ENCODE results near the gene MED12L.

Gene MED12L

GRCh38 chr3:151130428-151130827 lies 45.0 kb downstream of the MED12L start:
- TF ChIP-seq, protein P1, sequence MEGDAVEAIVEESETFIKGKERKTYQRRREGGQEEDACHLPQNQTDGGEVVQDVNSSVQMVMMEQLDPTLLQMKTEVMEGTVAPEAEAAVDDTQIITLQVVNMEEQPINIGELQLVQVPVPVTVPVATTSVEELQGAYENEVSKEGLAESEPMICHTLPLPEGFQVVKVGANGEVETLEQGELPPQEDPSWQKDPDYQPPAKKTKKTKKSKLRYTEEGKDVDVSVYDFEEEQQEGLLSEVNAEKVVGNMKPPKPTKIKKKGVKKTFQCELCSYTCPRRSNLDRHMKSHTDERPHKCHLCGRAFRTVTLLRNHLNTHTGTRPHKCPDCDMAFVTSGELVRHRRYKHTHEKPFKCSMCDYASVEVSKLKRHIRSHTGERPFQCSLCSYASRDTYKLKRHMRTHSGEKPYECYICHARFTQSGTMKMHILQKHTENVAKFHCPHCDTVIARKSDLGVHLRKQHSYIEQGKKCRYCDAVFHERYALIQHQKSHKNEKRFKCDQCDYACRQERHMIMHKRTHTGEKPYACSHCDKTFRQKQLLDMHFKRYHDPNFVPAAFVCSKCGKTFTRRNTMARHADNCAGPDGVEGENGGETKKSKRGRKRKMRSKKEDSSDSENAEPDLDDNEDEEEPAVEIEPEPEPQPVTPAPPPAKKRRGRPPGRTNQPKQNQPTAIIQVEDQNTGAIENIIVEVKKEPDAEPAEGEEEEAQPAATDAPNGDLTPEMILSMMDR (IDR thresholded peaks at IDR 0.05; ENCODE audit: insufficient read depth, low read length) = no peak
- TF ChIP-seq GABPA (IDR thresholded peaks at IDR 0.05; ENCODE audit: low read depth) = no peak
- TF ChIP-seq POLR2AphosphoS5 (IDR thresholded peaks at IDR 0.05; ENCODE audit: low read depth) = no peak
- no peak for TF ChIP-seq SPI1 (IDR thresholded peaks at IDR 0.05; ENCODE audit: borderline replicate concordance, low read depth)
- TF ChIP-seq REST (IDR thresholded peaks at IDR 0.05; ENCODE audit: insufficient replicate concordance, low read depth) = no peak
- Histone ChIP-seq H3K27ac (replicated peaks) (no peak overlapping the region), H3K27me3 (ENCODE audit: insufficient read depth, poor library complexity, severe bottlenecking) (peaks cover 2% of the 10 kb centered on the region), H3K4me3 (replicated peaks; ENCODE audit: insufficient read depth, low read length) (no peak overlapping the region)
- no peak for DNase-seq (ENCODE audit: low read depth in 1 of 2, low spot score in 1 of 2)

DNA sequence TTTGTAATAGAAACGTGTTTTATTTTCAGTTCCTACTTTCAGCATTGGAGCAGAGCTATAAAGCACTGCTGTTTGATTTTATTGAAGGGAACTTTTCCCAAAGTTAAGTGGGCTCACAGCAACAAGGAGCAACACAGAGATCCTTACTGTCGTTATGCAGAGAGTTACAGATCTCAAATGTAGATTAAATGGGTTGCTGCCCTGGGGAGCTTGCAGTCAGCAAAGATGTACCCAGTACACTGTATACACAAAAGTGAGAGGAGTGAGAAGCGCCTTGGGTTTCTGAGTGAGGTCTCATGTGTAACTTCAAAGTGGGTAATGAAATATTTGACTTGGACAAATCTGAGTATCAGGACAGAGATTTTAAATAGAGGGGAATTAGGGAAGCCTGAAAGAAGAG lies 47.7 kb downstream of the MED12L start:
- Histone ChIP-seq H3K4me3 (replicated peaks; ENCODE audit: insufficient read depth, low read length) (no peak overlapping the region), H3K27me3 (ENCODE audit: insufficient read depth, poor library complexity, severe bottlenecking) (peaks cover 7% of the 10 kb centered on the region), H3K27ac (replicated peaks) (no peak overlapping the region)
- no peak for DNase-seq (ENCODE audit: low read depth in 1 of 2, low spot score in 1 of 2)
- TF ChIP-seq POLR2AphosphoS5 (IDR thresholded peaks at IDR 0.05; ENCODE audit: low read depth) = no peak
- no peak for TF ChIP-seq SPI1 (IDR thresholded peaks at IDR 0.05; ENCODE audit: borderline replicate concordance, low read depth)
- TF ChIP-seq, protein P1 (IDR thresholded peaks at IDR 0.05; ENCODE audit: insufficient read depth, low read length) = no peak
- TF ChIP-seq REST (IDR thresholded peaks at IDR 0.05; ENCODE audit: insufficient replicate concordance, low read depth) = no peak
- no peak for TF ChIP-seq GABPA (IDR thresholded peaks at IDR 0.05; ENCODE audit: low read depth)

- TF ChIP-seq POLR2AphosphoS5 (IDR thresholded peaks at IDR 0.05; ENCODE audit: low read depth) = no peak
- TF ChIP-seq GABPA (IDR thresholded peaks at IDR 0.05; ENCODE audit: low read depth) = no peak
- TF ChIP-seq REST (IDR thresholded peaks at IDR 0.05; ENCODE audit: insufficient replicate concordance, low read depth) = no peak
- TF ChIP-seq, protein P1 (IDR thresholded peaks at IDR 0.05; ENCODE audit: insufficient read depth, low read length) = no peak
- TF ChIP-seq SPI1 (IDR thresholded peaks at IDR 0.05; ENCODE audit: borderline replicate concordance, low read depth) = no peak
- H3K27me3 ChIP-seq (ENCODE audit: insufficient read depth, poor library complexity, severe bottlenecking) = peaks cover 5% of the 10 kb centered on the region
- H3K27ac ChIP-seq (replicated peaks) = no peak overlapping the region
- no peak for DNase-seq (ENCODE audit: low read depth in 1 of 2, low spot score in 1 of 2)
- H3K4me3 ChIP-seq (replicated peaks; ENCODE audit: insufficient read depth, low read length) = no peak overlapping the region
Measured at GRCh38 chr3:151133917-151134450, 48.5 kb downstream of the MED12L start.
